T47D (cell line): ENCODE data around the gene CFAP45.

Experiments
- DNase-seq, 2 experiments: peaks; one replicate each; pipeline versions ENCODE4 v3.0.0 to v3.0.0-alpha.2; 2011 to 2012; ENCODE audit warnings: low read depth in 1 of 2, low spot score in 1 of 2
- JUND ChIP-seq: IDR thresholded peaks from 2 replicates; pipeline ENCODE4 v1.6.1; 2012; ENCODE audit warnings: low read depth
- in situ Hi-C: cut with HindIII; loops from 2 replicates; pipeline ENCODE4 v1.10.0; 2016; ENCODE audit warnings: low sequenced_read_pairs, low pct_unique_long_range_greater_than_20kb

CFAP45 gene

DNA sequence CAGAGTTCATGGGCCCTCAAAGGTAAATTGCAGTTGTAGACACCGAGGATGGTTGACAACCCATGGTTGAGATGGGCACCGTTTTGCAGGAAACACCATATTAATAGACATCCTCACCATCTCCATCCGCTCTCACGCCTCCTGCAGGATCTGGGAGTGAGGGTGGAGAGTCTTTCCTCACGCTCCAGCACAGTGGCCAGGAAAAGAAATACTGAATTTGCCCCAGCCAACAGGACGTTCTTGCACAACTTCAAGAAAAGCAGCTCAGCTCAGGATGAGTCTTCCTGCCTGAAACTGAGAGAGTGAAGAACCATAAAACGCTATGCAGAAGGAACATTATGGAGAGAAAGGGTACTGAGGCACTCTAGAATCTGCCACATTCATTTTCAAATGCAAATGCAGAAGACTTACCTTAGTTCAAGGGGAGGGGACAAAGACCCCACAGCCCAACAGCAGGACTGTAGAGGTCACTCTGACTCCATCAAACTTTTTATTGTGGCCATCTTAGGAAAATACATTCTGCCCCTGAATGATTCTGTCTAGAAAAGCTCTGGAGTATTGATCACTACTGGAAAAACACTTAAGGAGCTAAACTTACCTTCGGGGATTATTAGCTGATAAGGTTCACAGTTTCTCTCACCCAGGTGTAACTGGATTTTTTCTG is 64.0 kb downstream of the CFAP45 start:
- peak in 1 of 2 experiments; percentile 25 for DNase-seq
- in situ Hi-C loops: no loop called here
- no peak for TF ChIP-seq JUND

- in situ Hi-C loops: no loop called here
- no peak for TF ChIP-seq JUND
- DNase-seq: no peak
Measured at GRCh38 chr1:159835356-159835755, 64.6 kb downstream of the CFAP45 start.

GRCh38 chr1:159832309-159832708 is 67.7 kb downstream of the CFAP45 start:
- DNase-seq: no peak
- no peak for TF ChIP-seq JUND
- in situ Hi-C loops: no loop called here

DNA sequence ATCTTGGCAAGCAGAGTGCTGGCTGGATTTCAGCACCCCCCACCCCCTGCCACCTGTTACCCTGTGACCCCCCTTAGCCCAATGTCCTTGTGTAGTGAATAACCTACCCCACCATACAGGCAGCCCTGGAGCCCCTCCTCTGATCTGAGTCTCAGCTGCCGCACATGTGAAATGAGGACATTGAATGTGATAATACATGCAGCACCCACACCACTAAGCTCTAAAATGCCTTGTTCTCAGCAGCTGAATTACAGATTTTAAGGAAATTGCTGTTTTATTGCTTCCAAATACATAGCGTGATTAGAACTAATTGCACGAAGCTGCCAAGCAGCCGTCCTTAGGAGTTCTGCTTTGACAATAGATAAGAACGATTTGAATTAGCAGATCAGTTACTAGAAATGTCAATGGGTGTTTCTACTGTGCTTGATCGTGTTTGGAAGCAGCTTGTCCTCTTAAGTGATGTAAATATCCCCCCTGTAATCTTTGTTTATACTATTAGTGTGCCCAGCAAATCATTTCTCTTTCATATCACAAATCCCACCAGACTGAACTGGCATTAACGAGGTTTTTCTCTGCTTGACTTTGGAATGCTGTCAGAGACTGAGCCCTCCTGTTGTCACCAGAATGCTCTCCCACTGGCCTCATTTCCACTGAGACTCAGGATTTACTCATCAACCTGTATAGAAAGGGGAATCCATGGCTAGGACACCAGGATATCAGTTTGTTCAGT is 68.4 kb downstream of the CFAP45 start:
- no peak for DNase-seq
- TF ChIP-seq JUND: no peak
- in situ Hi-C loops: no loop called here

- in situ Hi-C loops: no loop called here
- no peak for TF ChIP-seq JUND
- no peak for DNase-seq
Measured at GRCh38 chr1:159830722-159831121, 69.2 kb downstream of the CFAP45 start.

DNA sequence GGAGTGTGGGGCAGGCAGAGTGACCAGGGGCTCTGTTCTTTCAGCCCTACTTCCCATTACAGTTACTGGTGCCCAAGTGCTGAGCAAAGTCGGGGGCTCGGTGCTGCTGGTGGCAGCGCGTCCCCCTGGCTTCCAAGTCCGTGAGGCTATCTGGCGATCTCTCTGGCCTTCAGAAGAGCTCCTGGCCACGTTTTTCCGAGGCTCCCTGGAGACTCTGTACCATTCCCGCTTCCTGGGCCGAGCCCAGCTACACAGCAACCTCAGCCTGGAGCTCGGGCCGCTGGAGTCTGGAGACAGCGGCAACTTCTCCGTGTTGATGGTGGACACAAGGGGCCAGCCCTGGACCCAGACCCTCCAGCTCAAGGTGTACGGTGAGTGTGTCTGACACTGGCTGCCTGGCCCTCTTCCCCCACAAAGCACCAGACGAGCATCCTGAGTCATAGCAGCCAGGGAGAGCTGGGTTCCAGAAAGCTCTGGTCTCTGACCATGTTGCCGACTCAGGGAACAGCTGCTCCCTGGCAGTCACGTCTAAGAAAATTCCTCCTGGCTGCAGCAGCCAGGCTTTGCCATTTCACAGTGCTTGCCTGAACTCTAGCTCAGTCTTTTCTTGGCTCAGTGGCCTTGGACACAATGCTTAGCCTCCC is 70.0 kb downstream of the CFAP45 start:
- TF ChIP-seq JUND: no peak
- in situ Hi-C loops: no loop called here
- no peak for DNase-seq

GRCh38 chr1:159829273-159829634 is 70.7 kb downstream of the CFAP45 start:
- DNase-seq: peak; percentile 54 to 73
- no peak for TF ChIP-seq JUND
- in situ Hi-C loops: no loop called here

DNA sequence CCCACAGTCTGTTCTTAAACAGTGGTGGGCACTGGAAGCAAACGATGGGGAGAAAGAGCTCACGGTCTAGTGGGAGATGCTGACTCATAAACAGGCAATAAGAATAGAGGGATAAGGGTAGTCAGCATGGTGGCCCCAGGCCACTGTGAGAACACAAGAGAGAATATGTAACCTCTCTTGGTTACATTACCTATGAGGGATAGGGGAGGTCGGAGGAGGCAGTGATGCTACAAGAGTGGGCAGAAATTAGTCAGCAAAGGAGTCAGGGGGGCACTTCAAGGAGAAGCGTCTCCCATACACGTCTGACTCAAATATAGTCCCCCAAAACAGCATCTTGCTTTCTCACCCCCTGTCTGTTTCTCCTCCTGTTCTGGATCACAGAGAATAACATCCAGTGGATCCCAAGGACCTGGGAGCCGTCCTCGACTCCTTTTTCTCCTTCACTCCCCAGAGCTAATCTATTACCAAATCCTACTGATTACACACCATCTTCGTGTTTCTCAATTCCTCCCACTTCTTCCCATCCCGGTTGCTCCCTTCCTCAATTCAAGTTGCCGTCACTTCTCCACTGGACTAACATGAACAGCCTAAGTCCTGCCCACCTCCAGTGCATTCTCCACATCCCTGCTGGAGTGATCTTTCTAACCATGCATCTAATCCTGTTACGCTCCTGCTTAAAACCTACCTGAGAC is 71.2 kb downstream of the CFAP45 start:
- no peak for DNase-seq
- in situ Hi-C loops: no loop called here
- no peak for TF ChIP-seq JUND

- in situ Hi-C loops: no loop called here
- TF ChIP-seq JUND: no peak
- DNase-seq: peak in 1 of 2 experiments; percentile 54
Measured at GRCh38 chr1:159828176-159828575, 71.8 kb downstream of the CFAP45 start.

- in situ Hi-C loops: no loop called here
- TF ChIP-seq JUND: no peak
- DNase-seq: no peak
Measured at GRCh38 chr1:159827549-159827948, 72.4 kb downstream of the CFAP45 start.

- in situ Hi-C loops: no loop called here
- no peak for TF ChIP-seq JUND
- DNase-seq: no peak
Measured at GRCh38 chr1:159827102-159827490, 72.9 kb downstream of the CFAP45 start.

DNA sequence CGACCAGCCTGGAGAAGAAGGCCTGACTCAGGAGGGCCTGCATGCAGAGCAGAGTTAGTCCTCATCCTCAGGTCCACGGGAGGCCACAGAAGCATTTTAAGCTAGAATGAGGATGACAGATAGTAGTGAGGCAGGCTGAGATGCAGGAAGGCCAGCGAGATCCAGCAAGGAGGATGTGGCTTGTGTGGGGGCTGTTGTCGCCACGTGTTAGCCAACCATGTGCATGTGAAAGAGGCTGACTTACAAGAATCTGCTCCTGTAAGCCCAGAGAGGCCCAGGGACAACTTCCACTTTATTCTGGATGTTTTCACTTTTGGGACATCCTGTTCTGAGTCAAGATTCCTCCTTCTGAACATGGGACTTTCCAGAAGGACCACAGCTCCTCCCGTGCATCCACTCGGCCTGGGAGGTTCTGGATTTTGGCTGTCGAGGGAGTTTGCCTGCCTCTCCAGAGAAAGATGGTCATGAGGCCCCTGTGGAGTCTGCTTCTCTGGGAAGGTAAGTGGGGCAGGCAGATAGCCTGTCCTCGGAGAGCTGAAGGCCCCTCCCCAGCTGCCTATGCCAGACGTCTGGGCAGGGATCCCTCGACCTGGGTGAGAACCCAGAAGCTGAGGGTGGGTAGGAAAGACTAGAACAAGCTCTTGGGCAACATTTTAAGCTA is 73.4 kb downstream of the CFAP45 start, which contains the start of gene SLAMF8:
SLAMF8 (plus strand) TSS at position 433 of the 661 bp plus-strand sequence; CDS start at position 459, 26 bp downstream.
- no peak for DNase-seq
- in situ Hi-C loops: no loop called here
- TF ChIP-seq JUND: no peak
